Chondrocyte (in vitro differentiated cells): ENCODE results near the gene HPGD. TPM values are rescaled to one million over a fixed set of nuclear protein-coding genes. Genes with fewer than 3 reads are reported as not detected.

Experiments used
- DNase-seq: peaks from one replicate; pipeline ENCODE4 v3.0.0; 2021; ENCODE audit warnings: mixed read lengths, low spot score
- H3K27ac Mint-ChIP-seq: one replicate; pipeline ENCODE4 v1.8.0; 2021; ENCODE audit warnings: mild to moderate bottlenecking, moderate library complexity, mixed read lengths; ENCODE audit not compliant: unreplicated experiment
- H3K27me3 Mint-ChIP-seq: 2 replicates; pipeline ENCODE4 v1.8.0; 2021; ENCODE audit warnings: low read depth, mixed read lengths
- H3K36me3 Mint-ChIP-seq: 2 replicates; pipeline ENCODE4 v1.8.0; 2021; ENCODE audit warnings: low read depth, mixed read lengths
- H3K4me1 Mint-ChIP-seq: 2 replicates; pipeline ENCODE4 v1.8.0; 2021; ENCODE audit warnings: low read depth, mild to moderate bottlenecking, mixed read lengths
- H3K4me3 Mint-ChIP-seq: one replicate; pipeline ENCODE4 v1.8.0; 2021; ENCODE audit warnings: mild to moderate bottlenecking, moderate library complexity, mixed read lengths; ENCODE audit not compliant: unreplicated experiment
- H3K9me3 Mint-ChIP-seq: 2 replicates; pipeline ENCODE4 v1.8.0; 2021; ENCODE audit warnings: low read depth, mixed read lengths
- CTCF ChIP-seq: fragments of 200-600 bp; sonication (generic); IDR thresholded peaks from 2 replicates; pipeline ENCODE4 v1.5.0; 2021; ENCODE audit warnings: antibody characterized with exemption, mild to moderate bottlenecking, moderate library complexity
- total RNA-seq: library from RNA; stranded (reverse); gene quantifications from 3 replicates; pipeline ENCODE4 v1.2.1, GENCODE V29; 2021

The HPGD gene
- total RNA-seq, 1 donor from 2014 or later, result not detected

- peak overlapping the region; percentile 48 for H3K4me3 Mint-ChIP-seq
- no peak for DNase-seq
These were observed 497 bp downstream of the HPGD start for GRCh38 chr4:174521800-174522182.

GRCh38 chr4:174520660-174521059 is 1.6 kb downstream of the HPGD start:
- H3K27me3 Mint-ChIP-seq, result peaks cover 67% of the 10 kb centered on the region
- H3K36me3 Mint-ChIP-seq, result no peaks in the 10 kb centered on the region
- peaks cover 11% of the 10 kb centered on the region for H3K4me1 Mint-ChIP-seq
- no peak overlapping the region for H3K27ac Mint-ChIP-seq
- no peak overlapping the region for H3K4me3 Mint-ChIP-seq
- H3K9me3 Mint-ChIP-seq, result no peaks in the 10 kb centered on the region
- DNase-seq, result no peak
- no peak for TF ChIP-seq CTCF

More at GRCh38 chr4:174521800-174522182, 497 bp downstream of the HPGD start:
- Mint-ChIP-seq H3K27ac (no peak overlapping the region), H3K36me3 (no peaks in the 10 kb centered on the region), H3K4me1 (peaks cover 11% of the 10 kb centered on the region), H3K9me3 (no peaks in the 10 kb centered on the region), H3K27me3 (peaks cover 70% of the 10 kb centered on the region)
- no peak for TF ChIP-seq CTCF

- Mint-ChIP-seq H3K9me3 (no peaks in the 10 kb centered on the region), H3K27me3 (peaks cover 58% of the 10 kb centered on the region), H3K27ac (no peak overlapping the region), H3K36me3 (no peaks in the 10 kb centered on the region), H3K4me3 (no peak overlapping the region), H3K4me1 (peaks cover 9% of the 10 kb centered on the region)
- no peak for DNase-seq
- TF ChIP-seq CTCF, result no peak
These were observed 4.5 kb downstream of the HPGD start for GRCh38 chr4:174517502-174518445.

GRCh38 chr4:174516794-174517193 is 5.5 kb downstream of the HPGD start:
- TF ChIP-seq CTCF, result no peak
- H3K4me3 Mint-ChIP-seq, result no peak overlapping the region

GRCh38 chr4:174516345-174516744 is 5.9 kb downstream of the HPGD start:
- Mint-ChIP-seq H3K36me3 (no peaks in the 10 kb centered on the region), H3K4me3 (no peak overlapping the region), H3K27ac (no peak overlapping the region), H3K9me3 (no peaks in the 10 kb centered on the region), H3K27me3 (peaks cover 47% of the 10 kb centered on the region), H3K4me1 (no peaks in the 10 kb centered on the region)
- DNase-seq, result no peak
- TF ChIP-seq CTCF, result no peak

More at GRCh38 chr4:174516794-174517193, 5.5 kb downstream of the HPGD start:
- no peak overlapping the region for H3K27ac Mint-ChIP-seq
- peaks cover 51% of the 10 kb centered on the region for H3K27me3 Mint-ChIP-seq
- no peaks in the 10 kb centered on the region for H3K36me3 Mint-ChIP-seq
- DNase-seq, result no peak
- H3K4me1 Mint-ChIP-seq, result peaks cover 2% of the 10 kb centered on the region
- H3K9me3 Mint-ChIP-seq, result no peaks in the 10 kb centered on the region
